K562 (cell line): ENCODE results near the gene ATP1A2. TPM values are rescaled to one million over a fixed set of nuclear protein-coding genes. Genes with fewer than 3 reads are reported as not detected.
A peak's percentile ranks its signal among the peaks of the same experiment; 100 is the strongest.

Experiments
- ATAC-seq: fragments of 200-7000 bp; cut with Tn5 transposase; 3 replicates; pipeline ENCODE4 v1.9.1; 2020; ENCODE audit warnings: moderate library complexity
- BruUV-seq: library from RNA; stranded (reverse); fragments of 400-500 nt; replicated peaks from 2 replicates; lab custom pipeline; 2021; lab: Mats Ljungman, UMichigan
- CTCF ChIA-PET: fragments of 300-600 bp; formaldehyde crosslinking; extraction: SDS; loops from one replicate; lab custom pipeline; 2021; ENCODE audit warnings: low intra/inter-chr PET ratio; lab: Yijun Ruan, JAX
- POLR2A ChIA-PET: fragments of 300-600, 350-650 bp; sonication (Branson Sonifier 250); formaldehyde crosslinking; extraction: SDS; loops from one replicate; lab custom pipeline; 2021; ENCODE audit warnings: antibody characterized with exemption, inconsistent platforms; lab: Yijun Ruan, JAX
- DNase-seq, 4 experiments: peaks; one replicate each; pipeline versions ENCODE4 v3.0.0 to v3.0.0-alpha.2; 2011 to 2018; ENCODE audit warnings: low spot score in 3 of 4, mixed read lengths in 3 of 4; ENCODE audit errors: extremely low read depth in 1 of 4
- FAIRE-seq: peaks from 2 replicates; lab custom pipeline; 2011; peaks lifted over from hg19 to GRCh38; lab: Jason Lieb, UNC
- H2AFZ ChIP-seq: 2 replicates; pipeline ENCODE4 v1.6.0; 2011; ENCODE audit warnings: low read depth, low read length, control low read depth, inconsistent platforms
- H3K27ac ChIP-seq: fragments of 200-600 bp; 3 replicates; pipeline ENCODE4 v1.8.0; 2011; ENCODE audit warnings: low read depth, mild to moderate bottlenecking, control low read depth, inconsistent platforms, low read length, moderate library complexity, mixed read lengths; ENCODE audit errors: extremely low read depth
- H3K27me3 ChIP-seq, 2 experiments: fragments of 300-600 bp in 1 of 2; 2 replicates in 1 of 2; 3 replicates in 1 of 2; pipeline versions ENCODE4 v1.6.0 to v1.8.0; 2011; ENCODE audit warnings: inconsistent platforms in 2 of 2, low read length in 2 of 2, mild to moderate bottlenecking in 1 of 2, mixed read lengths in 1 of 2, moderate library complexity in 1 of 2; ENCODE audit not compliant: control insufficient read depth in 2 of 2, insufficient read depth in 2 of 2
- H3K36me3 ChIP-seq: fragments of 300-600 bp; 3 replicates; pipeline ENCODE4 v1.8.0; 2011; ENCODE audit warnings: mild to moderate bottlenecking, low read length, inconsistent platforms; ENCODE audit not compliant: control insufficient read depth, insufficient read depth
- H3K4me1 ChIP-seq, 2 experiments: fragments of 200-600 bp in 1 of 2; replicated peaks in 1 of 2; 2 replicates in 1 of 2; 3 replicates in 1 of 2; pipeline versions ENCODE4 v1.5.1 to v1.8.0; 2011; ENCODE audit warnings: inconsistent platforms in 2 of 2, low read length in 2 of 2, mild to moderate bottlenecking in 1 of 2, mixed read lengths in 1 of 2, moderate library complexity in 1 of 2; ENCODE audit not compliant: control insufficient read depth in 2 of 2, insufficient read depth in 2 of 2
- H3K4me2 ChIP-seq: 2 replicates; pipeline ENCODE4 v1.6.1; 2011; ENCODE audit warnings: low read length, control low read depth, inconsistent platforms, mixed read lengths; ENCODE audit not compliant: insufficient read depth
- H3K4me3 ChIP-seq: fragments of 200-600 bp; sonication (generic), shearing (Covaris generic); 2 replicates; pipeline ENCODE4 v1.5.1; 2016; ENCODE audit warnings: control low read depth, inconsistent platforms
- H3K79me2 ChIP-seq: fragments of 200-600 bp; 3 replicates; pipeline ENCODE4 v1.8.0; 2011; ENCODE audit warnings: low read length, inconsistent platforms; ENCODE audit not compliant: control insufficient read depth, insufficient read depth
- H3K9ac ChIP-seq, 2 experiments: 2 replicates each; pipeline versions ENCODE4 v1.6.0 to v1.6.1; 2011; ENCODE audit warnings: low read depth in 2 of 2, low read length in 2 of 2, control low read depth in 1 of 2, inconsistent platforms in 1 of 2, mild to moderate bottlenecking in 1 of 2, mixed read lengths in 1 of 2; ENCODE audit not compliant: insufficient read depth in 1 of 2
- H3K9me1 ChIP-seq: one replicate; pipeline ENCODE4 v1.6.0; 2011; ENCODE audit warnings: inconsistent platforms, mild to moderate bottlenecking, low read length, moderate library complexity; ENCODE audit not compliant: control insufficient read depth, insufficient read depth
- H3K9me3 ChIP-seq: replicated peaks from 2 replicates; pipeline ENCODE4 v1.5.1; 2011; ENCODE audit warnings: low read depth, low read length, inconsistent platforms; ENCODE audit not compliant: control insufficient read depth, insufficient read depth
- H4K20me1 ChIP-seq: replicated peaks from 2 replicates; pipeline ENCODE4 v1.6.1; 2011; ENCODE audit warnings: low read length, inconsistent platforms, mixed read lengths; ENCODE audit not compliant: control insufficient read depth, insufficient read depth
- C11orf30 ChIP-seq: fragments of 450-650 bp; IDR thresholded peaks from 2 replicates; pipeline ENCODE4 v1.6.1; 2016; ENCODE audit warnings: low read depth, mild to moderate bottlenecking
- FOXP4 ChIP-seq: sonication (generic); formaldehyde crosslinking; IDR thresholded peaks from 2 replicates; pipeline ENCODE4 v1.8.0; 2022; ENCODE audit warnings: mild to moderate bottlenecking, missing genetic modification reagents, borderline replicate concordance
- MAFF ChIP-seq: IDR thresholded peaks from 2 replicates; pipeline ENCODE4 v1.6.1; 2012; ENCODE audit warnings: low read length, improper control_type of control experiment
- MAFG ChIP-seq: fragments of 450-650 bp; conservative IDR thresholded peaks from 2 replicates; pipeline ENCODE4 v1.6.1; 2016; ENCODE audit warnings: missing genetic modification characterization, missing compliant biosample characterization
- PPARD ChIP-seq: fragments of 250-450 bp; sonication (Bioruptor Pico); IDR thresholded peaks from 2 replicates; pipeline ENCODE4 v1.8.0; 2022; ENCODE audit warnings: inconsistent platforms, mild to moderate bottlenecking, moderate library complexity
- RHOXF2B ChIP-seq: fragments of 250-450 bp; sonication (Bioruptor Pico); conservative IDR thresholded peaks from 2 replicates; pipeline ENCODE4 v1.5.1; 2021
- STAT5B ChIP-seq: fragments of 250-450 bp; sonication (Bioruptor Pico); IDR thresholded peaks from 2 replicates; pipeline ENCODE4 v1.8.0; 2021; ENCODE audit warnings: mild to moderate bottlenecking, inconsistent platforms
- ZNF316 ChIP-seq: fragments of 450-650 bp; IDR thresholded peaks from 2 replicates; pipeline ENCODE4 v1.6.1; 2016
- WGBS: fragments of 100-300 bp; shearing (Covaris generic); methylation state at CpG from one replicate; pipeline ENCODE4 v1.1.6; 2016; ENCODE audit warnings: low coverage, mixed read lengths; ENCODE audit not compliant: insufficient coverage; ENCODE audit errors: missing lambda C conversion rate; 5-methylcytosine and 5-hydroxymethylcytosine counted together
- in situ Hi-C: fragments of 300-500 bp; cut with MboI; formaldehyde crosslinking; loops from 4 replicates; pipeline ENCODE4 v1.15.0; 2018; ENCODE audit warnings: inconsistent platforms, mixed read lengths
- intact Hi-C: fragments of 100-400 bp; cut with micrococcal nuclease; formaldehyde crosslinking; loops from 2 replicates; pipeline ENCODE4 v1.14.2; 2022
- polyA plus RNA-seq, 8 experiments: library from polyadenylated mRNA; depleted of rRNA in 4 of 8; stranded (reverse) in 5 of 8; unstranded in 3 of 8; fragments of >200 nt; fragmentation: Nextera tagmentation in 2 of 8; fragmentation: Illumina TruSeq in 1 of 8; extraction: Ambion mirVana in 2 of 8; extraction: Trizol in 1 of 8; gene quantifications; 2 replicates each; pipeline versions ENCODE4 v1.2.1 to v1.2.3, GENCODE V29; 2011 to 2014; ENCODE audit warnings: inconsistent platforms in 1 of 8, missing spikeins in 1 of 8
- total RNA-seq, 7 experiments: library from RNA; depleted of rRNA in 6 of 7; stranded (reverse); fragments of >200 nt in 6 of 7; fragmentation: Illumina TruSeq in 2 of 7; extraction: Trizol in 2 of 7; gene quantifications; 2 replicates each; pipeline versions ENCODE4 v1.2.1 to v1.2.3, GENCODE V29; 2011 to 2021; ENCODE audit warnings: low replicate concordance in 1 of 7

ATP1A2 gene
- total and polyA plus RNA-seq, 9 of the 15 experiments (the other 6 are each of a cell fraction or from before 2014, with no cell fraction given) = 0.04 to 0.11 (median 0.09) TPM; not detected in 6

GRCh38 chr1:160129046-160129445 is 13.5 kb downstream of the ATP1A2 start:
- Histone ChIP-seq H3K4me2 (no peak overlapping the region), H4K20me1 (no peaks in the 10 kb centered on the region; the same call in 1 of the 2 replicates), H2AFZ (no peak overlapping the region), H3K36me3 (no peaks in the 10 kb centered on the region), H3K9me3 (no peaks in the 10 kb centered on the region), H3K9ac (no peak overlapping the region), H3K79me2 (no peaks in the 10 kb centered on the region), H3K27ac (no peak overlapping the region), H3K4me3 (no peak overlapping the region), H3K4me1 (no peaks in the 10 kb centered on the region; a peak in 1 of 5 replicates), H3K27me3 (peaks cover 20 to 67% of the 10 kb centered on the region in 2 experiments; a peak in 4 of 5 replicates), H3K9me1 (no peaks in the 10 kb centered on the region)
- no peak for TF ChIP-seq RHOXF2B (CRISPR knock-in tag)
- no peak for TF ChIP-seq FOXP4 (CRISPR knock-in tag)
- intact Hi-C loops (no loop called here), in situ Hi-C loops (no loop called here)
- no peak for DNase-seq
- BruUV-seq = no TSS peak
- FAIRE-seq = no peak
- no peak for ATAC-seq
- ChIA-PET POLR2A (interaction anchor here (0.6 kb wide), 1 partner anchor 329 kb away, joined by 3 read pairs; no protein-coding TSS in a partner anchor), CTCF (no interaction called here)
- WGBS = 0% methylated on average over 5 of the region's 5 CpGs

GRCh38 chr1:160129558-160129957 is 14.0 kb downstream of the ATP1A2 start:
- no peak overlapping the region for H2AFZ ChIP-seq
- WGBS = 5% methylated on average over 3 of the region's 3 CpGs
- no peak overlapping the region for H3K4me2 ChIP-seq
- no peaks in the 10 kb centered on the region for H3K79me2 ChIP-seq
- H3K9me1 ChIP-seq = no peaks in the 10 kb centered on the region
- DNase-seq = no peak
- intact Hi-C loops (no loop called here), in situ Hi-C loops (no loop called here)
- no peak overlapping the region for H3K9ac ChIP-seq
- CTCF ChIA-PET = no interaction called here
- POLR2A ChIA-PET = interaction anchor here (0.6 kb wide), 1 partner anchor 328 kb away, joined by 3 read pairs; no protein-coding TSS in a partner anchor
- no peak for ATAC-seq
- H3K27me3 ChIP-seq = peaks cover 23 to 70% of the 10 kb centered on the region in 2 experiments; a peak in 4 of 5 replicates
- H3K27ac ChIP-seq = no peak overlapping the region
- no peak overlapping the region for H3K4me3 ChIP-seq
- FAIRE-seq = no peak
- H4K20me1 ChIP-seq = no peaks in the 10 kb centered on the region; the same call in 1 of the 2 replicates
- H3K4me1 ChIP-seq = no peaks in the 10 kb centered on the region; a peak in 1 of 5 replicates
- H3K9me3 ChIP-seq = no peaks in the 10 kb centered on the region
- peak; percentile 23; the same call in 1 of the 2 replicates for TF ChIP-seq C11orf30
- TF ChIP-seq MAFG (tag) = 0 out of 2 replicates have a peak, but pooled peaks have one; percentile 11
- TF ChIP-seq PPARD (CRISPR knock-in tag) = no peak
- TF ChIP-seq ZNF316 = peak; percentile 57; the same call in 1 of the 2 replicates
- no peak for TF ChIP-seq STAT5B (CRISPR knock-in tag)
- TF ChIP-seq MAFF = 0 out of 2 replicates have a peak, but pooled peaks have one; percentile 2
- TF ChIP-seq, all 486 proteins: peak for 4
- no TSS peak for BruUV-seq
- no peaks in the 10 kb centered on the region for H3K36me3 ChIP-seq
